SK-N-SH (cell line): Measurements from ENCODE around the gene MICAL2. TPM values are rescaled to one million over a fixed set of nuclear protein-coding genes. Genes with fewer than 3 reads are reported as not detected.
A peak's percentile ranks its signal among the peaks of the same experiment; 100 is the strongest.

ENCODE experiments used
- CTCF ChIA-PET: fragments of 300-600, 350-600 bp; formaldehyde crosslinking; extraction: SDS; loops from one replicate; lab custom pipeline; 2021; lab: Yijun Ruan, JAX
- POLR2A ChIA-PET: fragments of 350-600 bp; sonication (Branson Sonifier 250); formaldehyde crosslinking; extraction: SDS; loops from one replicate; lab custom pipeline; 2020; ENCODE audit warnings: antibody characterized with exemption, inconsistent platforms; lab: Yijun Ruan, JAX
- DNase-seq: peaks from one replicate; pipeline ENCODE4 v3.0.0; 2012
- H2AFZ ChIP-seq: fragments of 200-600 bp; sonication (generic); 2 replicates; pipeline ENCODE4 v1.8.1; 2016; ENCODE audit warnings: antibody characterized with exemption, mild to moderate bottlenecking, low read depth
- H3F3A ChIP-seq: fragments of 200-600 bp; sonication (generic); replicated peaks from 2 replicates; pipeline ENCODE3; 2016; ENCODE audit warnings: antibody characterized with exemption, mild to moderate bottlenecking; ENCODE audit not compliant: insufficient read depth
- H3K27ac ChIP-seq, 2 experiments: fragments of 200-500 bp in 1 of 2; fragments of 200-600 bp in 1 of 2; sonication (Bioruptor generic) in 1 of 2; sonication (generic), shearing (Covaris generic) in 1 of 2; 2 replicates each; pipeline versions ENCODE4 v1.5.1 to v1.6.1; 2014 to 2016; ENCODE audit warnings: low read depth in 2 of 2, inconsistent platforms in 1 of 2, low read length in 1 of 2, mild to moderate bottlenecking in 1 of 2, mixed read lengths in 1 of 2
- H3K27me3 ChIP-seq: fragments of 200-600 bp; sonication (generic), shearing (Covaris generic); 2 replicates; pipeline ENCODE4 v1.6.1; 2016; ENCODE audit warnings: mixed run types; ENCODE audit not compliant: insufficient read depth
- H3K36me3 ChIP-seq, 2 experiments: fragments of 200-500 bp in 1 of 2; fragments of 200-600 bp in 1 of 2; sonication (Bioruptor generic) in 1 of 2; sonication (generic) in 1 of 2; replicated peaks in 1 of 2; 2 replicates each; pipeline versions ENCODE3 to v1.5.1; 2014 to 2016; ENCODE audit warnings: low read length in 1 of 2, mild to moderate bottlenecking in 1 of 2; ENCODE audit not compliant: insufficient read depth in 2 of 2, control insufficient read depth in 1 of 2
- H3K4me1 ChIP-seq, 2 experiments: fragments of 200-500 bp in 1 of 2; fragments of 200-600 bp in 1 of 2; sonication (Bioruptor generic) in 1 of 2; sonication (generic), shearing (Covaris generic) in 1 of 2; 2 replicates each; pipeline versions ENCODE4 v1.5.1 to v1.6.1; 2014 to 2016; ENCODE audit warnings: low read depth in 1 of 2, low read length in 1 of 2, mixed run types in 1 of 2; ENCODE audit not compliant: insufficient read depth in 2 of 2, control insufficient read depth in 1 of 2
- H3K4me2 ChIP-seq: fragments of 200-600 bp; sonication (generic), shearing (Covaris generic); 2 replicates; pipeline ENCODE4 v1.6.1; 2017; ENCODE audit warnings: mixed run types
- H3K4me3 ChIP-seq, 2 experiments: fragments of 200-500 bp in 1 of 2; fragments of 200-600 bp in 1 of 2; sonication (Bioruptor generic) in 1 of 2; sonication (generic), shearing (Covaris generic) in 1 of 2; 2 replicates each; pipeline versions ENCODE4 v1.5.1 to v1.8.1; 2014 to 2016; ENCODE audit warnings: low read depth in 2 of 2, inconsistent platforms in 1 of 2, low read length in 1 of 2, mild to moderate bottlenecking in 1 of 2, mixed read lengths in 1 of 2, moderate library complexity in 1 of 2
- H3K79me2 ChIP-seq: fragments of 200-600 bp; sonication (generic); 2 replicates; pipeline ENCODE4 v1.8.1; 2017; ENCODE audit warnings: mild to moderate bottlenecking; ENCODE audit not compliant: insufficient read depth
- H3K9ac ChIP-seq: fragments of 200-600 bp; sonication (generic); 2 replicates; pipeline ENCODE4 v1.6.1; 2017; ENCODE audit warnings: mixed run types
- H3K9me2 ChIP-seq: fragments of 200-600 bp; sonication (generic); 2 replicates; pipeline ENCODE4 v1.6.1; 2017; ENCODE audit warnings: mixed run types
- H3K9me3 ChIP-seq: fragments of 200-600 bp; sonication (generic); 2 replicates; pipeline ENCODE4 v1.6.1; 2017; ENCODE audit warnings: mixed run types, mild to moderate bottlenecking, moderate library complexity
- H4K20me1 ChIP-seq: fragments of 200-600 bp; sonication (generic); 2 replicates; pipeline ENCODE4 v1.6.1; 2017; ENCODE audit warnings: mild to moderate bottlenecking, mixed run types; ENCODE audit not compliant: insufficient read depth
- CHD2 ChIP-seq: fragments of 150-350 bp; IDR thresholded peaks from 2 replicates; pipeline ENCODE4 v1.6.1; 2018; ENCODE audit warnings: low read length; ENCODE audit not compliant: partially characterized antibody
- CTCF ChIP-seq: fragments of 200-600 bp; sonication (generic); IDR thresholded peaks from 2 replicates; pipeline ENCODE4 v1.6.1; 2017; ENCODE audit warnings: antibody characterized with exemption, mild to moderate bottlenecking, moderate library complexity
- FOSL2 ChIP-seq: IDR thresholded peaks from 2 replicates; pipeline ENCODE4 v1.4.0; 2012; ENCODE audit warnings: low read depth, mild to moderate bottlenecking, moderate library complexity, borderline replicate concordance
- GABPA ChIP-seq: IDR thresholded peaks from 2 replicates; pipeline ENCODE4 v1.4.0; 2012; ENCODE audit warnings: low read depth, mild to moderate bottlenecking
- MAX ChIP-seq: IDR thresholded peaks from 2 replicates; pipeline ENCODE4 v1.4.0; 2012; ENCODE audit warnings: low read depth
- NFIC ChIP-seq: IDR thresholded peaks from 2 replicates; pipeline ENCODE4 v1.4.0; 2012; ENCODE audit warnings: borderline replicate concordance
- PBX3 ChIP-seq: IDR thresholded peaks from 2 replicates; pipeline ENCODE4; 2012
- POLR2AphosphoS5 ChIP-seq: IDR thresholded peaks from 2 replicates; pipeline ENCODE4 v1.6.1; 2012; ENCODE audit warnings: low read depth, low read length
- RCOR1 ChIP-seq: fragments of 150-350 bp; IDR thresholded peaks from 2 replicates; pipeline ENCODE4 v1.6.1; 2017; ENCODE audit warnings: antibody characterized with exemption, low read length
- WGBS: methylation state at CpG from one replicate; pipeline ENCODE4 v1.1.6; 2017; ENCODE audit warnings: low lambda C conversion rate; 5-methylcytosine and 5-hydroxymethylcytosine counted together
- polyA plus RNA-seq, 3 experiments: library from polyadenylated mRNA; depleted of rRNA; stranded (reverse); fragments of >200 nt; gene quantifications; 2 replicates each; pipeline ENCODE4 v1.2.3, GENCODE V29; 2012

Gene MICAL2
- polyA plus RNA-seq, 1 of the 3 experiments (the other 2 are of a cell fraction) = 54.6 TPM

- H3K4me3 ChIP-seq = no peak overlapping the region
- no peak overlapping the region for H2AFZ ChIP-seq
- 87% methylated on average over 10 of the region's 10 CpGs for WGBS
- peaks cover 51% of the 10 kb centered on the region for H3F3A ChIP-seq
- no peaks in the 10 kb centered on the region for H3K9me3 ChIP-seq
- no peak for DNase-seq
- no peak overlapping the region for H3K9ac ChIP-seq
- peaks cover 99% of the 10 kb centered on the region for H3K79me2 ChIP-seq
- no peaks in the 10 kb centered on the region for H3K9me2 ChIP-seq
- H3K36me3 ChIP-seq = peaks cover 6 to 33% of the 10 kb centered on the region in 2 experiments
- ChIA-PET POLR2A (no interaction called here), CTCF (no interaction called here)
- TF ChIP-seq RCOR1 (no peak), FOSL2 (no peak)
- H3K4me1 ChIP-seq = 0 out of 4 replicates have a peak, but pooled peaks cover 0 to 4% of the 10 kb centered on the region in 2 experiments
- no peaks in the 10 kb centered on the region for H3K27me3 ChIP-seq
- no peaks in the 10 kb centered on the region for H4K20me1 ChIP-seq
- no peak overlapping the region for H3K4me2 ChIP-seq
- peak overlapping the region in 1 of 2 experiments; percentile 43; a peak in 2 of 4 replicates for H3K27ac ChIP-seq
Measured at GRCh38 chr11:12150831-12151382, 40.5 kb downstream of the MICAL2 start.

- no peaks in the 10 kb centered on the region for H4K20me1 ChIP-seq
- ChIA-PET CTCF (no interaction called here), POLR2A (no interaction called here)
- H3K27ac ChIP-seq = peak overlapping the region in 1 of 2 experiments; percentile 51; a peak in 1 of 4 replicates
- no peaks in the 10 kb centered on the region for H3K9me3 ChIP-seq
- DNase-seq = no peak
- TF ChIP-seq CHD2 (no peak), POLR2AphosphoS5 (no peak), CTCF (no peak), PBX3 (no peak), NFIC (no peak), MAX (no peak), GABPA (no peak)
- no peak overlapping the region for H3K9ac ChIP-seq
- no peaks in the 10 kb centered on the region for H3K27me3 ChIP-seq
- peaks cover 0 to 17% of the 10 kb centered on the region in 2 experiments; a peak in 1 of 4 replicates for H3K4me1 ChIP-seq
- no peak overlapping the region for H3K4me2 ChIP-seq
- peaks cover 57% of the 10 kb centered on the region for H3F3A ChIP-seq
- H3K79me2 ChIP-seq = peaks cover 99% of the 10 kb centered on the region
- H2AFZ ChIP-seq = no peak overlapping the region
- no peaks in the 10 kb centered on the region for H3K9me2 ChIP-seq
- H3K4me3 ChIP-seq = no peak overlapping the region
- WGBS = 98% methylated on average over 2 of the region's 2 CpGs
- peaks cover 6 to 33% of the 10 kb centered on the region in 2 experiments for H3K36me3 ChIP-seq
Measured at GRCh38 chr11:12152321-12152720, 41.9 kb downstream of the MICAL2 start.
